NCI-H345 (cell line): Measurements from ENCODE around the gene PNPLA1.
"Not testable (repeated sequence)": the region's sequence is repeated elsewhere in the genome, so short reads cannot be mapped to it uniquely, and the experiment has no call there.

Experiments
- DNase-seq: peaks from one replicate; lab custom pipeline; 2025; lab: John Stamatoyannopoulos, UW

Gene PNPLA1

DNA sequence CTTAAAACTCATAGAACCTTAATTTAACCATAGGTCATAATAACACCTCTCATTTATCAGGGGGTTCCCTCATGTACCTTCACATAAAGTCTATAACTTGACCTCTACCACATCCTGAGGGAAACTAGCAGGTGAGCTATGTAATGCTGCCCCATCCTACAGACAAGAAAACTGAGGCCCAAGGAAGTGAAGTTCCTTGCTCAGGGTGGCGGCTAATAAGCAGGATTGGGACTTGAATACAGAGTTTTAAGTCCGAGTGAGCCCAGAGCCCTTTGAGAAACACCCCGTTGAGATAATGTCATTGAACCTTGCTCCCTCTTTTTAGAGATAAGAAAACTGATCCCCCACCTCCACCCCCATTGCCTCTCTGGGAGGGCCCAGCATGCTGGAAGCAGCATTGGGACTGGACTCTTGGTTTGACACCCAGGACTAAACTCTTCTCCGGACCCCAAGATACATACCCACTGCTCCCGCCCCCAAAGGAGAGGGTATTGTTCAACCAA is 66.4 kb downstream of the PNPLA1 start:
- DNase-seq, result no peak

DNA sequence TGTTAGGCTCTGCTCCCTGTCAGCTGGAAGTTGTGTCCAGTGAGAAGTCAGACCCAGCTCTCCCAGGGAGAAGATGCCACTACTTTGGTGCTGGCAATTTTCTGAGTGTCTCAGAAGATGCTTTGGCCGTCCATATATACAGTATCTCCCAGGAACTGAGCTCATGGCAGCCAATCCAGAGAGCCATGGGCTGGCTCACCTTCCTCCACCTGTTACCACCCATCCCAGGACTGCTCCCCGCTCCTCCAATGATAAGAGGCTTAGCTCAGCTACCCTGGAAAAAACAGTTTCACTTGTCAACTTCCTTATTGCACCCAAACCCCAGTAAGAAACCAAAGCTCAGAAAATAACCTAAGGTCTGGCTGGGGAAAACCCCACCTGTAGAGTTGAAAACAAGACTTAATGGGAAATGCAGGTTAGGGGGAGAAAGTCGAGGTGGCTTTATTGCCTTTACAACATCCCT is 67.0 kb downstream of the PNPLA1 start, which contains the start of gene BNIP5:
Gene BNIP5 (minus strand): TSS at position 110 of the 463 bp plus-strand sequence. CDS start 6,198 bp downstream, outside the sequence.
- no peak for DNase-seq

GRCh38 chr6:36337814-36338213 is 68.0 kb downstream of the PNPLA1 start:
- peak; percentile 11 for DNase-seq

- not testable (repeated sequence) for DNase-seq
These were observed 68.4 kb downstream of the PNPLA1 start for GRCh38 chr6:36338223-36338622.

DNA sequence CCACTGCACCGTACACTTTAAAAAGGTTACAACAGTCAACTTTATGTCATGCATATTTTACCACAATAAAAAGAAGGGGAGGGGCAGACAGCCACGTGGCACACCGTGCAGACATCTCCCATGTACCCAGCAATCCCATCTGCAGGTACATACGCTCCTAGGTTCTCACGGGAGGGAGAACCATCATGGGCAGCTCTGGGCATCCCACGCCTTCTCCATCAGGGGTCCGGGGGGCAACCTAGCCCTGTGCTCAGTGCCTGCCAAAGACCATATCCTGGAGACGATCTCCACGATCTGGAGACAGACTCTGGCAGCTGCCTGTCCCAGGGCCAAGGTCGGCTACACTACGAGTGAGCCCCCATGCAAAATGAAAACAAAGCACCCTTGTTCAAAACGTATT is 69.3 kb downstream of the PNPLA1 start:
- DNase-seq, result no peak

DNA sequence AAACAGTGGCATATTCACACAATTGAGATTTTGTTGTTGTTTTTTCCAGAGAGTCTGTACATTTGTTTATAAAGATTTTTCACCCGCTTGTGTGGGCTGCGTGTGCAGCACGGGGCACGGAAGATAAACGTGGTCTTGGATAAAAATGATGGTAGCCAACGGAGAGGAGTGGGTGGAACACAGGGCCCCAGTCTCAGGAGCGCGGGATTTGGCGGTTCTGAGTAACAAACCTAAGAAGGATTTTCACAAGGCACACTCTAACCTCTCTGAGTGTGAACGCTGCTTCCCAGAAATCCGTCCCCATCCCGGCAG is 70.4 kb downstream of the PNPLA1 start:
- no peak for DNase-seq

DNA sequence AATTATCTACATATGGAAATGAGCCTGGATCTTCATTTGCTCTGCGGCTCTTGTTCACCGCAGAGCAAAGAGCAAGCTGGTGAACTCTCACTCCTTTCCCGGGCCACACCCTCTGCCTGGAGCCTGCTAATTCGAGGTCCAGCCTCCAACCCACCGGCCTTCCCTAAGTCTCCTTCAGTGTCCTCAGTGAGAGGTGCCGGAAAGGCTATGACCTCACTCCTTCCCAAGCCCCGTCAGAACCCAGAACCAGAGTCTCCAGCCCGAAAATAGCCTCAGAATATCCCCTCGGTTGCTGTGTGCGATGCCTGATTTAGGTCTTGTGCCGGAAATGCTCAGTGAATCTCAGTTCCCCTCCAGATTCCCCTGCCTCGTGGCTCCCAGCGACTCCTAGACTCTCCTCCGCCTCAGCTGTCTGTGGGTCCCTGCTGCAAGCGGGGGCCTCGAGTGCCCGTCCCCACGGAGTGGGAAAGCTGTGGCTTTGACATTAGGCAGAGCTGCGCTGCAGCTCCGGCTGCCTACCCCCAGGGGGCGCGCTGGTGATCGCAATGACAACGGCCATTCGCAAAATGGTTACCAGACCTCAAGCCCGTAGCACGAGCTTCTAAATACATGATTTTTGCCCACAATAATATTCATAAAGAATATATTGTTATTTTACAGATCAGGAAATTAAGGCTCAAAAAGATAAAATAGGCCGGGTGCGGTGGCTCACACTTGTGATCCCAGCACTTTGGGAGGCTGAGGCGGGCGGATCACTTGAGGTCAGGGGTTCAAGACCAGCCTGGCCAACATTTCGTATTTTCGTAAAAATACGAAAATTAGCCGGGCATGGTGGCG is 71.0 kb downstream of the PNPLA1 start:
- DNase-seq, result peak; percentile 35

GRCh38 chr6:36343109-36343680 is 73.3 kb downstream of the PNPLA1 start:
- no peak for DNase-seq

- DNase-seq, result no peak
These were observed 76.0 kb downstream of the PNPLA1 start for GRCh38 chr6:36345681-36346466.

GRCh38 chr6:36346486-36347273 is 76.8 kb downstream of the PNPLA1 start:
- no peak for DNase-seq

DNA sequence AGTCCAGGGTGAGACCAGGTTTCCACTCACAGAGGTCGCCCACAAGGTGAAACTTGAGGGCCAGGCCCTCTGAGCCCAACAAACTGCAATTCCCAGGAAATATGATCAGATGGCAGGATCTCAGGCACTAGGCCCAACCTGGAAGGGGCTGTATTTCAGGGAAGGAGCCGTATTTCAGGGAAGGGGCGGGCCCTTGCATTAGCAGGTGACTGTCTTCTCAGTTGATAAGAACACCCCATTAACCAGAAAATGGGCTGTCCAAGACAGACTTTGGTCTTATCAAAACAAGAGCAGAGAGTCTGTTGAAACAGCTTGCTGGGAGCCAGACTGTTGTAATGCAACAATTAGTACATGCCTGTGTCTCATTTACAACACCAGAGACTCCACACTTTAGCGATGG is 77.8 kb downstream of the PNPLA1 start:
- no peak for DNase-seq

DNA sequence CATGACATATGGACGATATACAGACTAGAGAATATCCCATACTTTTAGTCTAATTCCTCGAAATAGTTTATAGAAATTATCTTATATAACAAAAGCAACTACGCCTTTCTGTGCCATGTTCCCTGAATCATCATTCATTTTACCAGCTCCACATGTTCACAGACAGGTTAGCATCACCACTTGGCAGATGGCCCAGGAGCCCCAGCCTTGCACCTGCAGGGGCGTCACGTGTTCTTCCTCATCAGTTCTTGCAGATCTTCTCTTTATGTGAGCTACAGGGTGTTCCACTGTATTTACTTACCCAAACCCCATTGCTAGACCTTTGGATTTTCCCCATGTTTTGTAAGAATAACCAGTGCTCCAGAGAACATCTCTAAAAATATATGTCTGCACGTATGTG is 79.4 kb downstream of the PNPLA1 start:
- peak; percentile 97 for DNase-seq

DNA sequence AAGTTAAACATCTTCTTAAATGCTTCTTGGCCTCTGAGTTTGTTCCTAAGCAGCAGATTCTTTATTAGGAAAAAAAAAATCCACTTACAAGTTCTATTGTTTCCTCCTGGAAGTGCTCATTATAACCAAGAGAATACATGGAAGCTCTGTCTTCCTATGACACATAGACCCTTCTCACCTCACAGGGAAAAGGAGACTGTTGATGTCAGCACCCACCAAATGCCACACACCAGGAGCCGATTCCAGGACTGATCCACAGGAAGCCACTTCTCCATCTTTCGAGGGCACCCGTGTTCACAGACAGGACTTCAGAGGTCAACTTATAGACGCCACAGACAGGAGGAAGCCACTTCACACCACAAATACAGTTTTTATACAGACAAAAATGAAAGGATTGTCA is 80.2 kb downstream of the PNPLA1 start:
- DNase-seq, result no peak

- no peak for DNase-seq
These were observed 81.1 kb downstream of the PNPLA1 start for GRCh38 chr6:36350681-36351571.

- DNase-seq, result no peak
These were observed 82.8 kb downstream of the PNPLA1 start for GRCh38 chr6:36352477-36353157.

GRCh38 chr6:36353411-36353915 is 83.6 kb downstream of the PNPLA1 start:
- DNase-seq, result no peak

- DNase-seq, result no peak
These were observed 86.0 kb downstream of the PNPLA1 start for GRCh38 chr6:36355819-36356218.

GRCh38 chr6:36357872-36358225 is 88.0 kb downstream of the PNPLA1 start:
- no peak for DNase-seq
